ENCODE measurements around the gene CASP2. TPM values are rescaled to one million over a fixed set of nuclear protein-coding genes. Genes with fewer than 3 reads are reported as not detected.

The CASP2 gene
- total RNA-seq, 3 donors from 2014 or later: 11.7 to 24.9 (median 22.8) TPM

DNA sequence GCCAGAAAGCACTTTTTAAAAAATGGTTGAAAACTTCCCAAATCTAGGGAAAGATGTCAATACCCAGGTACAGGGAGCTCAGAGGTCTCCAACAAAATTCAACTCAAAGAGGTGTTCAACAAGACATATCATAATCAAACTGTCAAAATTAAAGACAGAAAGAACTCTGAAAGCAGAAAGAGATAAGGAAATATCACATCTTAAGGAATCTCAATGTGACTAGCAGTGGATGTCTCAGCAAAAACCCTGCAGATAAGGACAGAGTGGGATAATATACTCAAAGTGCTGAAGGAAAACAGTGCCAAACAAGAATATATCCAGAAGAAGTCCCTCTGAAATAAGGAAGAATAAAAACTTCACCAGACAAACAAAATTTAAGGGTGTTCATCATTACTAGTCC, 38.0 kb upstream of the CASP2 start:
- H3K27ac ChIP-seq: no peak overlapping the region
- TF ChIP-seq, protein P1, sequence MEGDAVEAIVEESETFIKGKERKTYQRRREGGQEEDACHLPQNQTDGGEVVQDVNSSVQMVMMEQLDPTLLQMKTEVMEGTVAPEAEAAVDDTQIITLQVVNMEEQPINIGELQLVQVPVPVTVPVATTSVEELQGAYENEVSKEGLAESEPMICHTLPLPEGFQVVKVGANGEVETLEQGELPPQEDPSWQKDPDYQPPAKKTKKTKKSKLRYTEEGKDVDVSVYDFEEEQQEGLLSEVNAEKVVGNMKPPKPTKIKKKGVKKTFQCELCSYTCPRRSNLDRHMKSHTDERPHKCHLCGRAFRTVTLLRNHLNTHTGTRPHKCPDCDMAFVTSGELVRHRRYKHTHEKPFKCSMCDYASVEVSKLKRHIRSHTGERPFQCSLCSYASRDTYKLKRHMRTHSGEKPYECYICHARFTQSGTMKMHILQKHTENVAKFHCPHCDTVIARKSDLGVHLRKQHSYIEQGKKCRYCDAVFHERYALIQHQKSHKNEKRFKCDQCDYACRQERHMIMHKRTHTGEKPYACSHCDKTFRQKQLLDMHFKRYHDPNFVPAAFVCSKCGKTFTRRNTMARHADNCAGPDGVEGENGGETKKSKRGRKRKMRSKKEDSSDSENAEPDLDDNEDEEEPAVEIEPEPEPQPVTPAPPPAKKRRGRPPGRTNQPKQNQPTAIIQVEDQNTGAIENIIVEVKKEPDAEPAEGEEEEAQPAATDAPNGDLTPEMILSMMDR (IDR thresholded peaks at IDR 0.05): no peak
- no peak for TF ChIP-seq POLR2A (IDR thresholded peaks at IDR 0.05)
- TF ChIP-seq POLR2AphosphoS5 (IDR thresholded peaks at IDR 0.05): no peak
- no peaks in the 10 kb centered on the region for H3K27me3 ChIP-seq
- H3K9me3 ChIP-seq: no peaks in the 10 kb centered on the region
- DNase-seq (ENCODE audit: low spot score in 2 of 2): no peak
- no peaks in the 10 kb centered on the region for H3K4me1 ChIP-seq
- intact Hi-C loops (cut with DNase I; ENCODE audit: low total_unique reads): loop anchor here (1.0 kb wide), 1 partner anchor 12 kb away; no protein-coding TSS in a partner anchor
- H3K4me3 ChIP-seq: no peak overlapping the region
- no peaks in the 10 kb centered on the region for H3K36me3 ChIP-seq

DNA sequence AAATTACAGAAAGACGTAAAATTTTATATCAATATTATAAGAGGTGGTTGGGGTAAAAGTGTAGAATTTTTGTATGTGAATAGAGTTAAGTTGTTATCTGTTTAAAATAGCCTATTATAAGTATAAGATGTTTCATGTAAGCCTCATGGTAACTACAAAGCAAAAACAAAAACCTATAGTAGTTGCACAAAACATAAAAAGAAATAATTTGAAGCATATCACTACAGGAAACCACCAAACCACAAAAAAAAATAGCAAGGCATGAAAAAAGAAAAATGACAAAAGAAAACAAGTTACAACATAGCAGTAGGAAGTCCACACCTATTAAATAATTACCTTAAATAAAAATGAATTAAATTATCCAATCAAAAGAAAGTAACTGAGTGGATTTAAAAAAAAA, 37.3 kb upstream of the CASP2 start:
- no peaks in the 10 kb centered on the region for H3K4me1 ChIP-seq
- H3K36me3 ChIP-seq: no peaks in the 10 kb centered on the region
- H3K27me3 ChIP-seq: no peaks in the 10 kb centered on the region
- H3K27ac ChIP-seq: no peak overlapping the region
- H3K9me3 ChIP-seq: no peaks in the 10 kb centered on the region
- H3K4me3 ChIP-seq: no peak overlapping the region
- TF ChIP-seq, protein P1 (IDR thresholded peaks at IDR 0.05): no peak
- TF ChIP-seq POLR2AphosphoS5 (IDR thresholded peaks at IDR 0.05) (no peak), POLR2A (IDR thresholded peaks at IDR 0.05) (no peak)
- no peak for DNase-seq (ENCODE audit: low spot score in 2 of 2)
- intact Hi-C loops (cut with DNase I; ENCODE audit: low total_unique reads): loop anchor here (1.0 kb wide), 1 partner anchor 13 kb away; no protein-coding TSS in a partner anchor

DNA sequence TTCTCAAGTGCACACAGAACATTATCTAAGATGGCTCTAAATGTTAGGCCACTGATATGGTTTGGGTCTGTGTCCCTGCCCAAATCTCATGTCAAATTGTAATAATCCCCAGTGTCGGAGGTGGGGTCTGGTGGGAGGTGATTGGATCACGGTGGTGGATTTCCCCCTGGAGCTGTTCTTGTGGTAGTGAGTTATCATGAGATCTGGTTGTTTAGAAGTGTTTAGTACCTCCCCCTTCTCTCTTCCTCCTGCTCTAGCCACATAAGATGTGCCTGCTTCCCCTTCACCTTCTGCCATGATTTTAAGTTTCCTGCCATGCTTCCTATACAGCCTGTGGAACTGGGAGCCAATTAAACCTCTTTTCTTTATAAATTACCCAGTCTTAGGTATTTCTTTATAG, 36.1 kb upstream of the CASP2 start:
- Histone ChIP-seq H3K27me3 (no peaks in the 10 kb centered on the region), H3K9me3 (no peaks in the 10 kb centered on the region), H3K27ac (no peak overlapping the region), H3K36me3 (no peaks in the 10 kb centered on the region), H3K4me3 (no peak overlapping the region), H3K4me1 (no peaks in the 10 kb centered on the region)
- DNase-seq (ENCODE audit: low spot score in 2 of 2): no peak
- TF ChIP-seq POLR2A (IDR thresholded peaks at IDR 0.05) (no peak), POLR2AphosphoS5 (IDR thresholded peaks at IDR 0.05) (no peak)
- TF ChIP-seq, protein P1 (IDR thresholded peaks at IDR 0.05): no peak
- intact Hi-C loops (cut with DNase I; ENCODE audit: low total_unique reads): no loop called here

DNA sequence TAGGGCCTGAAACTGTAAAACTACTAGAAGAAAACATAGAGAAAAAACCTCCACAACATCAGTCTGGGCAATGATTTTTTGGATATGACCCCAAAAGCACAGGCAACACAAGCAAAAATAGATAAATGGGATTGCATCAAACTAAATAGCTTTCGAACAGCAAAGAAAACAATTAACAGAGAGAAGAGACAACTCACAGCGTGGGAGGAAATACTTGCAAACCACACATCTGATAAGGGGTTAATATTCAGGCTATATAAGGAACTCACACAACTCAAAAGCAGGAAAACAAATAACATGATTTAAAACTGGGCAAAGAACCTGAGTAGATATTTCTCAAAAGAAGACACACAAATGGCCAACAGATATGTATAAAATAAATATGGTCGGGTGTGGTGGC, 32.6 kb upstream of the CASP2 start:
- intact Hi-C loops (cut with DNase I; ENCODE audit: low total_unique reads): no loop called here
- TF ChIP-seq, protein P1 (IDR thresholded peaks at IDR 0.05): no peak
- TF ChIP-seq POLR2A (IDR thresholded peaks at IDR 0.05): no peak
- TF ChIP-seq POLR2AphosphoS5 (IDR thresholded peaks at IDR 0.05): no peak
- H3K36me3 ChIP-seq: no peaks in the 10 kb centered on the region
- no peak overlapping the region for H3K4me3 ChIP-seq
- H3K27ac ChIP-seq: no peak overlapping the region
- no peaks in the 10 kb centered on the region for H3K4me1 ChIP-seq
- H3K9me3 ChIP-seq: no peaks in the 10 kb centered on the region
- no peak for DNase-seq (ENCODE audit: low spot score in 2 of 2)
- H3K27me3 ChIP-seq: no peaks in the 10 kb centered on the region

DNA sequence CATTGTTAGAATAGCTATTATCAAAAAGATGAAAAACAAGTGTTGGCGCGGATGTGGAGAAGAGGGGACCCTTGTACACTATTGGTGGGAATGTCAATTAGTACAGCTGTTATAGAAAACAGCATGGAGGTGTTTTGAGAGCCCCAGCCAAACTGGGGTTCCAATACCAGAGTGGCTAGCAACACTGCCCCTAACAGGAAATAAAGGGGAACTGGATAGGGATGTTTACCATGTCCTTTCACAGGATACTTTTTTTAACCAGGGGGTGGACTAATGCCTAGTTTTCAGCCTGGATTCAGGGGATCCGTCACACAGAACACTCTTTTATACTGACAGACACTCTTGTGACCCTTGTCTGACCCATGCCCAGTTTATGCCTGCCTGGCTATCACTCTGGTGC, 31.8 kb upstream of the CASP2 start:
- Histone ChIP-seq H3K36me3 (no peaks in the 10 kb centered on the region), H3K27me3 (no peaks in the 10 kb centered on the region), H3K9me3 (no peaks in the 10 kb centered on the region), H3K4me3 (no peak overlapping the region), H3K4me1 (no peaks in the 10 kb centered on the region), H3K27ac (no peak overlapping the region)
- TF ChIP-seq, protein P1 (IDR thresholded peaks at IDR 0.05): no peak
- TF ChIP-seq POLR2AphosphoS5 (IDR thresholded peaks at IDR 0.05) (no peak), POLR2A (IDR thresholded peaks at IDR 0.05) (no peak)
- intact Hi-C loops (cut with DNase I; ENCODE audit: low total_unique reads): no loop called here
- DNase-seq (ENCODE audit: low spot score in 2 of 2): no peak

Data from breast epithelium (tissue), 4 donors.